Measurements from ENCODE around the gene RETN.

- TF ChIP-seq CTCF (IDR thresholded peaks at IDR 0.05) (no peak), GABPA (IDR thresholded peaks at IDR 0.05; ENCODE audit: low read depth) (no peak), REST (IDR thresholded peaks at IDR 0.05; ENCODE audit: low read depth, low read length) (no peak), YY1 (IDR thresholded peaks at IDR 0.05; ENCODE audit: low read depth) (no peak), TAF1 (IDR thresholded peaks at IDR 0.05; ENCODE audit: borderline replicate concordance, low read depth, low read length) (no peak), TEAD4 (IDR thresholded peaks at IDR 0.05; ENCODE audit: borderline replicate concordance, insufficient read depth) (no peak), SIN3A (IDR thresholded peaks at IDR 0.05; ENCODE audit: borderline replicate concordance, low read depth, low read length) (no peak)
These were observed 11.6 kb upstream of the RETN start for GRCh38 chr19:7657131-7657751.

Measured in SK-N-SH (cell line).